ENCODE measurements around the gene TMED7. TPM values are rescaled to one million over a fixed set of nuclear protein-coding genes. Genes with fewer than 3 reads are reported as not detected.

The TMED7 gene
- total and polyA plus RNA-seq, 2 of the 4 experiments (the other 2 are of a cell fraction): 75.6 to 86.7 TPM

- no peak overlapping the region for H3K23ac ChIP-seq (ENCODE audit: low read depth, low read length)
- H3K9me3 ChIP-seq (ENCODE audit: control insufficient read depth, insufficient read depth, low read length): no peaks in the 10 kb centered on the region
- peaks cover 6% of the 10 kb centered on the region for H3K4me1 ChIP-seq (ENCODE audit: control insufficient read depth, insufficient read depth, low read length)
- no peak overlapping the region for H3K18ac ChIP-seq (ENCODE audit: low read depth, low read length)
- TF ChIP-seq MAZ (IDR thresholded peaks at IDR 0.05; ENCODE audit: borderline replicate concordance, low read depth, low read length) (no peak), CEBPB (IDR thresholded peaks at IDR 0.05; ENCODE audit: low read depth, low read length) (no peak), MXI1 (IDR thresholded peaks at IDR 0.05; ENCODE audit: borderline replicate concordance, low read depth, low read length) (no peak), ELK1 (IDR thresholded peaks at IDR 0.05; ENCODE audit: borderline replicate concordance, low read depth, low read length) (no peak), SMC3 (IDR thresholded peaks at IDR 0.05; ENCODE audit: low read depth, low read length) (no peak), BHLHE40 (IDR thresholded peaks at IDR 0.05; ENCODE audit: low read depth, low read length) (no peak), CTCF (conservative IDR thresholded peaks at IDR 0.05; ENCODE audit: low read depth, low read length) (no peak), MAFK (IDR thresholded peaks at IDR 0.05; ENCODE audit: low read depth, low read length) (no peak), RAD21 (IDR thresholded peaks at IDR 0.05; ENCODE audit: low read length) (no peak), NFE2L2 (IDR thresholded peaks at IDR 0.05; ENCODE audit: low read depth, low read length) (no peak), CHD1 (IDR thresholded peaks at IDR 0.05; ENCODE audit: low read depth, low read length) (no peak), POLR2A (IDR thresholded peaks at IDR 0.05; ENCODE audit: low read depth, low read length) (no peak), RFX5 (IDR thresholded peaks at IDR 0.05; ENCODE audit: low read depth, low read length) (no peak)
- BruUV-seq (replicated peaks): no TSS peak
- H3K27ac ChIP-seq (ENCODE audit: insufficient read depth, low read length): no peak overlapping the region
- H3K4me2 ChIP-seq (ENCODE audit: low read depth, low read length): no peak overlapping the region
- no peak overlapping the region for H3K56ac ChIP-seq (ENCODE audit: extremely low read depth, insufficient read depth, low read length)
- no peak overlapping the region for H4K5ac ChIP-seq (ENCODE audit: low read depth, low read length)
- H2AFZ ChIP-seq (replicated peaks; ENCODE audit: low read length, poor library complexity): no peak overlapping the region
- H2BK120ac ChIP-seq (ENCODE audit: low read depth, low read length): no peak overlapping the region
- no peak overlapping the region for H3K9ac ChIP-seq (ENCODE audit: low read depth, low read length)
- no peak overlapping the region for H4K8ac ChIP-seq (ENCODE audit: low read depth in 2 of 2, low read length in 2 of 2)
- H3K14ac ChIP-seq (replicated peaks; ENCODE audit: low read depth, low read length): no peak overlapping the region
- H3K4ac ChIP-seq (ENCODE audit: low read depth, low read length): no peak overlapping the region
- no peak overlapping the region for H2BK15ac ChIP-seq (ENCODE audit: low read depth, low read length)
- intact Hi-C loops (cut with micrococcal nuclease) (no loop called here), dilution Hi-C loops (cut with HindIII; ENCODE audit: low sequenced_read_pairs, unreplicated experiment) (no loop called here), in situ Hi-C loops (cut with MboI; ENCODE audit: low sequenced_read_pairs) (no loop called here)
- no CpG with 5 or more reads among the region's 1 CpG for WGBS, 2 experiments (ENCODE audit: extremely low coverage in 2 of 2, insufficient read length in 1 of 2)
- peaks cover 13 to 61% of the 10 kb centered on the region in 2 experiments for H3K79me1 ChIP-seq (ENCODE audit: low read depth in 1 of 2, low read length in 2 of 2)
- no peak overlapping the region for H4K91ac ChIP-seq (ENCODE audit: insufficient read depth, low read depth, low read length)
- no peak overlapping the region for H2BK5ac ChIP-seq (ENCODE audit: low read depth, low read length, poor library complexity, severe bottlenecking)
- no peak for ATAC-seq (ENCODE audit: low read depth)
- no peak overlapping the region for H3K4me3 ChIP-seq (ENCODE audit: insufficient read depth, low read depth, low read length)
- no peak overlapping the region for H2AK9ac ChIP-seq (replicated peaks; ENCODE audit: low read depth, low read length, poor library complexity)
- 0 out of 2 replicates have a peak, but pooled peaks cover 2% of the 10 kb centered on the region for H3K36me3 ChIP-seq (ENCODE audit: control insufficient read depth, insufficient read depth, low read length)
- ChIA-PET POLR2A (ENCODE audit: unreplicated experiment) (no interaction called here), CTCF (interaction anchor here (0.8 to 1.2 kb wide), 2 partner anchors 275 kb away, joined by 3 to 4 read pairs; no protein-coding TSS in a partner anchor)
- H2BK20ac ChIP-seq (ENCODE audit: low read depth, low read length): no peak overlapping the region
- DNase-seq: no peak
- H2AK5ac ChIP-seq (ENCODE audit: low read depth, low read length): no peak overlapping the region
- H3K9me1 ChIP-seq (ENCODE audit: insufficient read depth, low read length): no peaks in the 10 kb centered on the region
- H3K27me3 ChIP-seq (ENCODE audit: control insufficient read depth, insufficient read depth, low read length): no peaks in the 10 kb centered on the region
- H4K20me1 ChIP-seq (ENCODE audit: insufficient read depth, low read length): peaks cover 19% of the 10 kb centered on the region
These were observed 41.3 kb downstream of the TMED7 start for GRCh38 chr5:115584501-115584900.
